ENCODE results near the gene CPLX1.

DNA sequence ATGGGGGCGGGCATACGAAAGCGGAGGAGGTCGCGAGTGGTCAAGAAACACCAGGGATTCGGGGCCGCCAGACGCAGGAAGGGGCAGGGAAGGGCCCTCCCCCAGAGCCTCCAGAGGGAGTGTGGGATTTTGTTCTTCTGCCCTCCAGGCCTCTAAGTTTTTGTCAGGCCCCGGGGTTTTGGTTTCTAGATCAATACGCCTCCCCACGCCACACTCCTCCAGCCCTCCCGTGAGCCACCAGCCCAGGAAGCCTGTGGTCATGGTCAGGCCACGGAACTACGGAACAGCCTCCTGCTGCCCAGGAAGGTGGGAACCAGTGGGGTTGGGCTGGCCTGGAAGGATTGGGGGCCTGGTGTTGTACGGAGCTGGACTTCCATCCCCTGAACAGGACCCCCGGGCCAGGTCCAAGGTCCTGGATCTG is 38.4 kb downstream of the CPLX1 start:
- TF ChIP-seq CTCF (IDR thresholded peaks at IDR 0.05) (no peak), POLR2A (IDR thresholded peaks at IDR 0.05) (no peak)

All from testis (tissue), 2 donors.